Measurements from ENCODE around the gene FBXL3. TPM values are rescaled to one million over a fixed set of nuclear protein-coding genes. Genes with fewer than 3 reads are reported as not detected.

Gene FBXL3
- total RNA-seq, 1 donor from 2014 or later, result 37.2 TPM

- FAIRE-seq (no peak), DNase-seq (ENCODE audit: low read depth) (no peak)
- H3K4me3 Mint-ChIP-seq (ENCODE audit: unreplicated experiment), result peak overlapping the region; percentile 64
- Histone ChIP-seq H2AFZ (ENCODE audit: low read depth, low read length) (no peak overlapping the region), H3K4me2 (ENCODE audit: low read length) (peak overlapping the region; percentile 50), H3K9ac (ENCODE audit: low read length) (no peak overlapping the region), H3K9me3 (ENCODE audit: insufficient read depth, low read depth, low read length) (no peaks in the 10 kb centered on the region), H3K27me3 (ENCODE audit: insufficient read depth, low read length) (no peaks in the 10 kb centered on the region), H3K79me2 (ENCODE audit: insufficient read depth, low read length) (peaks cover 16% of the 10 kb centered on the region), H3K27ac (ENCODE audit: low read depth, low read length) (no peak overlapping the region), H3K4me1 (ENCODE audit: insufficient read depth, low read length) (peaks cover 21% of the 10 kb centered on the region), H4K20me1 (ENCODE audit: insufficient read depth, low read length) (peaks cover 9% of the 10 kb centered on the region), H3K36me3 (ENCODE audit: insufficient read depth, low read length) (peaks cover 9% of the 10 kb centered on the region), H3K4me3 (ENCODE audit: insufficient read depth, low read depth, low read length) (no peak overlapping the region)
- TF ChIP-seq EZH2 (IDR thresholded peaks at IDR 0.05; ENCODE audit: insufficient read depth, low read length), result no peak
- no peak for TF ChIP-seq CTCF (IDR thresholded peaks at IDR 0.05; ENCODE audit: insufficient read depth, low read depth, low read length)
- peaks cover 15% of the 10 kb centered on the region for H3K4me1 Mint-ChIP-seq (ENCODE audit: low read depth, unreplicated experiment)
- H3K9me3 Mint-ChIP-seq (ENCODE audit: unreplicated experiment), result no peaks in the 10 kb centered on the region
- H3K27me3 Mint-ChIP-seq (ENCODE audit: low read depth, unreplicated experiment), result no peaks in the 10 kb centered on the region
- H3K36me3 Mint-ChIP-seq (ENCODE audit: low read depth, unreplicated experiment), result peaks cover 2% of the 10 kb centered on the region
- H3K27ac Mint-ChIP-seq (ENCODE audit: unreplicated experiment), result peak overlapping the region; percentile 9
These were observed 32.7 kb downstream of the FBXL3 start for GRCh38 chr13:76994281-76994680.

GRCh38 chr13:76993473-76993872 lies 33.5 kb downstream of the FBXL3 start:
- DNase-seq (ENCODE audit: low read depth), result no peak
- Histone ChIP-seq H3K79me2 (ENCODE audit: insufficient read depth, low read length) (peaks cover 16% of the 10 kb centered on the region), H3K4me2 (ENCODE audit: low read length) (peak overlapping the region; percentile 93), H2AFZ (ENCODE audit: low read depth, low read length) (no peak overlapping the region), H3K9ac (ENCODE audit: low read length) (no peak overlapping the region), H3K9me3 (ENCODE audit: insufficient read depth, low read depth, low read length) (no peaks in the 10 kb centered on the region), H4K20me1 (ENCODE audit: insufficient read depth, low read length) (peaks cover 6% of the 10 kb centered on the region), H3K27me3 (ENCODE audit: insufficient read depth, low read length) (no peaks in the 10 kb centered on the region), H3K36me3 (ENCODE audit: insufficient read depth, low read length) (peaks cover 3% of the 10 kb centered on the region), H3K4me1 (ENCODE audit: insufficient read depth, low read length) (peaks cover 21% of the 10 kb centered on the region), H3K4me3 (ENCODE audit: insufficient read depth, low read depth, low read length) (no peak overlapping the region), H3K27ac (ENCODE audit: low read depth, low read length) (no peak overlapping the region)
- Mint-ChIP-seq H3K9me3 (ENCODE audit: unreplicated experiment) (no peaks in the 10 kb centered on the region), H3K4me3 (ENCODE audit: unreplicated experiment) (peak overlapping the region; percentile 97), H3K27ac (ENCODE audit: unreplicated experiment) (no peak overlapping the region), H3K4me1 (ENCODE audit: low read depth, unreplicated experiment) (peaks cover 15% of the 10 kb centered on the region), H3K36me3 (ENCODE audit: low read depth, unreplicated experiment) (peaks cover 2% of the 10 kb centered on the region), H3K27me3 (ENCODE audit: low read depth, unreplicated experiment) (no peaks in the 10 kb centered on the region)
- no peak for FAIRE-seq
- TF ChIP-seq EZH2 (IDR thresholded peaks at IDR 0.05; ENCODE audit: insufficient read depth, low read length) (no peak), CTCF (IDR thresholded peaks at IDR 0.05; ENCODE audit: insufficient read depth, low read depth, low read length) (no peak)

- H3K4me3 ChIP-seq (ENCODE audit: insufficient read depth, low read depth, low read length), result peak overlapping the region; percentile 91
- Mint-ChIP-seq H3K4me1 (ENCODE audit: low read depth, unreplicated experiment) (peaks cover 15% of the 10 kb centered on the region), H3K9me3 (ENCODE audit: unreplicated experiment) (no peaks in the 10 kb centered on the region), H3K36me3 (ENCODE audit: low read depth, unreplicated experiment) (peaks cover 2% of the 10 kb centered on the region), H3K27ac (ENCODE audit: unreplicated experiment) (peak overlapping the region; percentile 43), H3K27me3 (ENCODE audit: low read depth, unreplicated experiment) (no peaks in the 10 kb centered on the region), H3K4me3 (ENCODE audit: unreplicated experiment) (peak overlapping the region; percentile 97)
- DNase-seq (ENCODE audit: low read depth) (peak; percentile 13), FAIRE-seq (no peak)
- TF ChIP-seq EZH2 (IDR thresholded peaks at IDR 0.05; ENCODE audit: insufficient read depth, low read length), result no peak
- TF ChIP-seq CTCF (IDR thresholded peaks at IDR 0.05; ENCODE audit: insufficient read depth, low read depth, low read length), result no peak
- H4K20me1 ChIP-seq (ENCODE audit: insufficient read depth, low read length), result peaks cover 6% of the 10 kb centered on the region
- no peaks in the 10 kb centered on the region for H3K27me3 ChIP-seq (ENCODE audit: insufficient read depth, low read length)
- H3K27ac ChIP-seq (ENCODE audit: low read depth, low read length), result no peak overlapping the region
- no peak overlapping the region for H2AFZ ChIP-seq (ENCODE audit: low read depth, low read length)
- peak overlapping the region; percentile 93 for H3K4me2 ChIP-seq (ENCODE audit: low read length)
- peak overlapping the region; percentile 92 for H3K9ac ChIP-seq (ENCODE audit: low read length)
- H3K4me1 ChIP-seq (ENCODE audit: insufficient read depth, low read length), result peaks cover 21% of the 10 kb centered on the region
- peaks cover 16% of the 10 kb centered on the region for H3K79me2 ChIP-seq (ENCODE audit: insufficient read depth, low read length)
- no peaks in the 10 kb centered on the region for H3K9me3 ChIP-seq (ENCODE audit: insufficient read depth, low read depth, low read length)
- peaks cover 2% of the 10 kb centered on the region for H3K36me3 ChIP-seq (ENCODE audit: insufficient read depth, low read length)
These were observed 33.9 kb downstream of the FBXL3 start for GRCh38 chr13:76993021-76993420.
